Activated B cell treated with CpG ODN at 0.5 μM for 24 hours (primary cell): ENCODE results near the gene SLC66A2. TPM values are rescaled to one million over a fixed set of nuclear protein-coding genes. Genes with fewer than 3 reads are reported as not detected.

Experiments used
- ATAC-seq: fragments of 200-7000 bp; cut with Tn5 transposase; one replicate; pipeline ENCODE4 v1.10.0; 2021; ENCODE audit warnings: low read depth, mild to moderate bottlenecking, moderate library complexity
- CTCF ChIA-PET: fragments of 350-600 bp; sonication (Branson Sonifier 250); formaldehyde crosslinking; loops from one replicate; lab custom pipeline; 2021; ENCODE audit warnings: antibody characterized with exemption; lab: Charles Lee
- POLR2A ChIA-PET: fragments of 350-600 bp; sonication (Branson Sonifier 250); formaldehyde crosslinking; loops from one replicate; lab custom pipeline; 2021; ENCODE audit warnings: antibody characterized with exemption; lab: Charles Lee
- DNase-seq: peaks from one replicate; pipeline ENCODE4 v3.0.0; 2022
- H3K27ac Mint-ChIP-seq: one replicate; pipeline ENCODE4 v1.8.0; 2020; ENCODE audit warnings: mixed read lengths
- H3K27me3 Mint-ChIP-seq: one replicate; pipeline ENCODE4 v1.8.0; 2021; ENCODE audit warnings: mixed read lengths
- H3K36me3 Mint-ChIP-seq: one replicate; pipeline ENCODE4 v1.8.0; 2021; ENCODE audit warnings: low read depth, mixed read lengths
- H3K4me1 Mint-ChIP-seq: one replicate; pipeline ENCODE4 v1.8.0; 2021; ENCODE audit warnings: mixed read lengths
- H3K4me3 Mint-ChIP-seq: one replicate; pipeline ENCODE4 v1.8.0; 2020; ENCODE audit warnings: mild to moderate bottlenecking, mixed read lengths
- H3K9me3 Mint-ChIP-seq: one replicate; pipeline ENCODE4 v1.8.0; 2020; ENCODE audit warnings: mixed read lengths
- intact Hi-C: fragments of 100-400 bp; cut with micrococcal nuclease; formaldehyde crosslinking; loops from one replicate; pipeline ENCODE4 v1.15.1; 2024
- total RNA-seq: library from RNA; stranded (reverse); gene quantifications from 2 replicates; pipeline ENCODE4 v1.2.3, GENCODE V29; 2022
- TF ChIP-seq, protein P1 (sequence below): fragments of 200-600 bp; IDR thresholded peaks from one replicate; pipeline ENCODE4 v1.8.0; 2022; ENCODE audit warnings: antibody characterized with exemption, mild to moderate bottlenecking

SLC66A2 gene
- total RNA-seq, 1 donor from 2014 or later: 36.4 TPM

DNA sequence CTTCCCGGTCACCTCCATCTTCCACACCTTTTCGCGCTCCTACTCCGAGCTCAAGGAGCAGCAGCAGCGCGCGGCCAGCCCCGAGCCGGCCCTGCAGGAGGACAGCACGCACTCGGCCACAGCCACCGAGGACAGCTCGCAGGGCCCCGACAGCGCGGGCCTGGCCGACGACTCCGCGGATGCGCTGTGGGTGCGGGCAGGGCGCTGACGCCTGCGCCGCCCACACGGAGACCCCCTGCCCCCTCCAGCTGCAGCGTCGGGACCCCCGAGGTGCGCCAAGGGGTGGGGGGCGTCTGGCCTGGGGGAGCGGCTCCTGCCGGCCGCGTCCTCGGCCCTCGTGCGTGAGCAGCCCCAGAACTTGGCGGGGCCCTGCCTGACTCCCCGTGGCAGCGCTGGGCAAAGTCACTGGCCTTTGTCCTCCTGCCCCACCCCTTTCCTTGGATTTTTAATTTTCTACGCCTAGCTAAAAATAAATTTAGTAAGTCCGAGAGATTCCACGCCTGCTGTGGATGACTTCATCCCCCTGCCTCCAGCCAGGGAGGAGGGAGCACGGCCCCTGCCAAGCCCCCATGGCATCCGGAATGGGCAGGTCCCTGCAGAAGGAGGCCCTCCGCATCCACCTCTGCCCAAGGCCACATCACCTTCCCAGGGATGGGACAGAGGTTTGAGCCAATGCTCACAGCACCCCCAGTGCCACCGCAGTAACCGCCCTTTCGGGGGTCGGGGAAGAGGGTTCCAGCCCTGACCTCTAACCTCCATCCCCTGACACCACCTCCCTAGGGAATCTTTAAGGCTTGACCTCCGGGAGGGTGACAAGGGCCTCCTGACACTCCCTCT lies 51.6 kb downstream of the SLC66A2 start:
- no peaks in the 10 kb centered on the region for H3K4me1 Mint-ChIP-seq

DNA sequence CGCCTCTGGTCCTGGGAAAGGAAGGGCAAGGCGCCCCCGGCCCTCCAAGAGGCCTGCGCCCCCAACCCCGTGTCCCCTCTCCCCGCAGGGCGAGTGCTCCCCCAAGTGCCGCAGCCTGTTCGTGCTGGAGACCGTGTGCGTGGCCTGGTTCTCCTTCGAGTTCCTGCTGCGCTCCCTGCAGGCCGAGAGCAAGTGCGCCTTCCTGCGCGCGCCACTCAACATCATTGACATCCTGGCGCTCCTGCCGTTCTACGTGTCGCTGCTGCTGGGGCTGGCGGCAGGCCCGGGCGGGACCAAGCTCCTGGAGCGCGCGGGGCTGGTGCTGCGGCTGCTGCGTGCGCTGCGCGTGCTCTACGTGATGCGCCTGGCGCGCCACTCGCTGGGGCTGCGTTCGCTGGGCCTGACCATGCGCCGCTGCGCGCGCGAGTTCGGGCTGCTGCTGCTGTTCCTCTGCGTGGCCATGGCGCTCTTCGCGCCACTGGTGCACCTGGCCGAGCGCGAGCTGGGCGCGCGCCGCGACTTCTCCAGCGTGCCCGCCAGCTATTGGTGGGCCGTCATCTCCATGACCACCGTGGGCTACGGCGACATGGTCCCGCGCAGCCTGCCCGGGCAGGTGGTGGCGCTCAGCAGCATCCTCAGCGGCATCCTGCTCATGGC lies 52.4 kb downstream of the SLC66A2 start:
- no peak overlapping the region for H3K27ac Mint-ChIP-seq
- ATAC-seq (no peak), DNase-seq (peak; percentile 13)
- no peaks in the 10 kb centered on the region for H3K27me3 Mint-ChIP-seq
- ChIA-PET CTCF (no interaction called here), POLR2A (no interaction called here)
- TF ChIP-seq, protein P1, sequence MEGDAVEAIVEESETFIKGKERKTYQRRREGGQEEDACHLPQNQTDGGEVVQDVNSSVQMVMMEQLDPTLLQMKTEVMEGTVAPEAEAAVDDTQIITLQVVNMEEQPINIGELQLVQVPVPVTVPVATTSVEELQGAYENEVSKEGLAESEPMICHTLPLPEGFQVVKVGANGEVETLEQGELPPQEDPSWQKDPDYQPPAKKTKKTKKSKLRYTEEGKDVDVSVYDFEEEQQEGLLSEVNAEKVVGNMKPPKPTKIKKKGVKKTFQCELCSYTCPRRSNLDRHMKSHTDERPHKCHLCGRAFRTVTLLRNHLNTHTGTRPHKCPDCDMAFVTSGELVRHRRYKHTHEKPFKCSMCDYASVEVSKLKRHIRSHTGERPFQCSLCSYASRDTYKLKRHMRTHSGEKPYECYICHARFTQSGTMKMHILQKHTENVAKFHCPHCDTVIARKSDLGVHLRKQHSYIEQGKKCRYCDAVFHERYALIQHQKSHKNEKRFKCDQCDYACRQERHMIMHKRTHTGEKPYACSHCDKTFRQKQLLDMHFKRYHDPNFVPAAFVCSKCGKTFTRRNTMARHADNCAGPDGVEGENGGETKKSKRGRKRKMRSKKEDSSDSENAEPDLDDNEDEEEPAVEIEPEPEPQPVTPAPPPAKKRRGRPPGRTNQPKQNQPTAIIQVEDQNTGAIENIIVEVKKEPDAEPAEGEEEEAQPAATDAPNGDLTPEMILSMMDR: no peak
- H3K4me3 Mint-ChIP-seq: no peak overlapping the region
- peaks cover 22% of the 10 kb centered on the region for H3K36me3 Mint-ChIP-seq
- H3K4me1 Mint-ChIP-seq: no peaks in the 10 kb centered on the region
- peaks cover 28% of the 10 kb centered on the region for H3K9me3 Mint-ChIP-seq
- intact Hi-C loops: no loop called here

More for the DNA sequence above, 51.6 kb downstream of the SLC66A2 start:
- no peak overlapping the region for H3K27ac Mint-ChIP-seq
- intact Hi-C loops: no loop called here
- TF ChIP-seq, protein P1: no peak
- H3K9me3 Mint-ChIP-seq: peaks cover 23% of the 10 kb centered on the region
- POLR2A ChIA-PET: no interaction called here
- CTCF ChIA-PET: no interaction called here
- peaks cover 25% of the 10 kb centered on the region for H3K36me3 Mint-ChIP-seq
- DNase-seq (no peak), ATAC-seq (no peak)
- no peaks in the 10 kb centered on the region for H3K27me3 Mint-ChIP-seq
- H3K4me3 Mint-ChIP-seq: no peak overlapping the region

DNA sequence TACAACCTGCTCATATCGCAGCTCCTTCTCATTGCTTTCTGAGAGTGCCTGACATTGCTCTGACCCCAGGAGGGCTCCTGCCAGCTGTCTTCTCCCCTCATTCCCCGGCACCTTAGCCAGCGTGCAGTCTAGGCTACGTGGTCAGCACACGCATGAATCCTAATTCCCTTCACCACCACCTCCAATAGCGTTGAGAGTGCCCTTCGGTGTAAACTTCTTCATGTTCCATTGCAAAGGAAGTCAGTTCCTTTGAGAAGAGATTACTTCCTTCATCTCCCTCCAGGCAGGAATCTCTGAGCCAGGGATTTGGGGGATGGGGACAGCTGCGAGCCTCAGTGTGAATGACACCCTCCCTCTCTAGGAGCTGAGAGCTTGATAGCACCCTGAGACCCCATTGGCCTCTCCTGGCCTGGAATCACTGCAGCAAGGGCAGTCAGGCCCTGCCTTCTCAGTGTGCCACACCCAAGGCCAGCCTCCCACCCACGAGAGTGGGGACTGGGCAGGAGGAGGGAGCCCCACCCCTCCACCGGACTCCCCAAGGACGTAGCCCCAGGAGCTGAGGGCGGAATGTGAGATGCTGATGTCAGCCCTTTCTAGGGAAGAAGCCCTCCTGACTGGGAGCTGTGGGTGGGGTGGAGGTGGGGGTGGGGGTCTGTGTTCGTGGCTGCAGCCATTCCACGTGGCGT lies 53.4 kb downstream of the SLC66A2 start:
- CTCF ChIA-PET: no interaction called here
- H3K4me1 Mint-ChIP-seq: no peaks in the 10 kb centered on the region
- no peak overlapping the region for H3K4me3 Mint-ChIP-seq
- peaks cover 38% of the 10 kb centered on the region for H3K9me3 Mint-ChIP-seq
- ATAC-seq: no peak
- POLR2A ChIA-PET: no interaction called here
- no peaks in the 10 kb centered on the region for H3K27me3 Mint-ChIP-seq
- intact Hi-C loops: no loop called here
- DNase-seq: no peak
- H3K27ac Mint-ChIP-seq: no peak overlapping the region
- TF ChIP-seq, protein P1: no peak
- H3K36me3 Mint-ChIP-seq: peaks cover 18% of the 10 kb centered on the region

DNA sequence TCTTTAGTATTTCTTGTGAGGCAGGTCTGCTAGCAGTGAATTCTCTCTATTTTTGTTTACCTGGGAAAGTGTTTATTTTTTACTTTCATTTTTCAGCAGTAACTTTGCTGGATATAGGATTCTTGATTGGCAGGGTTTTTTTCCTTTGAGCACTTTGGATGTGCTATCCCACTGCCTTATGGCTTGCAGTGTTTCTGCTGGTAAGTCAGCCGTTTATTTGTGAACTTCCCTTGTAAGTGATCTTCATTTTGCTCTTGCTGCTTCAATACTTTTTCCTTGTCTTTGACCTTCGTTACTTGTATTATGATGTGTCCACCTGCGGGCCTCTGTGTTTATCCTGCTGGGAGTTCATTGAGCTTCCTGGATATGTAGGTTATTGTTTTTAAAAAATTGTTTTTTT lies 54.7 kb downstream of the SLC66A2 start:
- H3K27ac Mint-ChIP-seq: no peak overlapping the region
- no peak overlapping the region for H3K4me3 Mint-ChIP-seq
- peaks cover 51% of the 10 kb centered on the region for H3K9me3 Mint-ChIP-seq
- CTCF ChIA-PET: no interaction called here
- H3K27me3 Mint-ChIP-seq: no peaks in the 10 kb centered on the region
- H3K36me3 Mint-ChIP-seq: peaks cover 6% of the 10 kb centered on the region
- intact Hi-C loops: no loop called here
- DNase-seq (no peak), ATAC-seq (no peak)
- TF ChIP-seq, protein P1: no peak
- POLR2A ChIA-PET: no interaction called here
- no peaks in the 10 kb centered on the region for H3K4me1 Mint-ChIP-seq

DNA sequence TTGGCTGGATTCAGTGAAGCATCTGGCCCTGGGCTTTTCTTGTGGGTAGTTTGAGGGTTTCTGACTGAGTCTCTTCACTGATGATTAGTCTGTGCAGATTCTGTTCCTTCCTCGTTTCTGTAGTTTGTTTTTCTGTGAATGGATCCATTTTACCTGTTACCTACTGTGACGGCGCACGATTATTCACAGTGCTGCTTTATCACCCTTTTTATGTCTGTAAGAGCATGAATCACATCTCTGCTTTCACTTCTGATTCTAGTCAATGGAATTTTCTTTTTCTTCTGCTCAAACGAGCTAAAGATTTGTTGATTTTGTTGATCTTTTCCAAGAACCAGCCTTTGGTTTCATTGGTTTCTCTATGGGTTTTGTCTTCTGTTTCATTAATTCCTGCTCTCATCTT lies 60.8 kb downstream of the SLC66A2 start:
- H3K27me3 Mint-ChIP-seq: no peaks in the 10 kb centered on the region
- ATAC-seq (no peak), DNase-seq (no peak)
- H3K9me3 Mint-ChIP-seq: peaks cover 59% of the 10 kb centered on the region
- H3K27ac Mint-ChIP-seq: no peak overlapping the region
- TF ChIP-seq, protein P1: no peak
- intact Hi-C loops: no loop called here
- H3K4me1 Mint-ChIP-seq: no peaks in the 10 kb centered on the region
- H3K4me3 Mint-ChIP-seq: no peak overlapping the region
- H3K36me3 Mint-ChIP-seq: no peaks in the 10 kb centered on the region
- POLR2A ChIA-PET: no interaction called here
- CTCF ChIA-PET: no interaction called here
